Fibroblast of upper back skin (primary cell): ENCODE results near the gene IQCK.
"Not testable (repeated sequence)": the region's sequence is repeated elsewhere in the genome, so short reads cannot be mapped to it uniquely, and the experiment has no call there.

Experiments used
- DNase-seq: peaks from one replicate; pipeline ENCODE4 v3.0.0-alpha.2; 2013

Gene IQCK, protein sequence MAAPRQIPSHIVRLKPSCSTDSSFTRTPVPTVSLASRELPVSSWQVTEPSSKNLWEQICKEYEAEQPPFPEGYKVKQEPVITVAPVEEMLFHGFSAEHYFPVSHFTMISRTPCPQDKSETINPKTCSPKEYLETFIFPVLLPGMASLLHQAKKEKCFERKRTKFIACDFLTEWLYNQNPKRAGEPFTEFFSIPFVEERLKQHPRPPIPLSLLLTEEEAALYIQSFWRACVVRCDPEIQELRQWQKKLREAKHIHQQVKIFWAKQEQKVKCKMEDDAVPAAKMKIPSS

DNA sequence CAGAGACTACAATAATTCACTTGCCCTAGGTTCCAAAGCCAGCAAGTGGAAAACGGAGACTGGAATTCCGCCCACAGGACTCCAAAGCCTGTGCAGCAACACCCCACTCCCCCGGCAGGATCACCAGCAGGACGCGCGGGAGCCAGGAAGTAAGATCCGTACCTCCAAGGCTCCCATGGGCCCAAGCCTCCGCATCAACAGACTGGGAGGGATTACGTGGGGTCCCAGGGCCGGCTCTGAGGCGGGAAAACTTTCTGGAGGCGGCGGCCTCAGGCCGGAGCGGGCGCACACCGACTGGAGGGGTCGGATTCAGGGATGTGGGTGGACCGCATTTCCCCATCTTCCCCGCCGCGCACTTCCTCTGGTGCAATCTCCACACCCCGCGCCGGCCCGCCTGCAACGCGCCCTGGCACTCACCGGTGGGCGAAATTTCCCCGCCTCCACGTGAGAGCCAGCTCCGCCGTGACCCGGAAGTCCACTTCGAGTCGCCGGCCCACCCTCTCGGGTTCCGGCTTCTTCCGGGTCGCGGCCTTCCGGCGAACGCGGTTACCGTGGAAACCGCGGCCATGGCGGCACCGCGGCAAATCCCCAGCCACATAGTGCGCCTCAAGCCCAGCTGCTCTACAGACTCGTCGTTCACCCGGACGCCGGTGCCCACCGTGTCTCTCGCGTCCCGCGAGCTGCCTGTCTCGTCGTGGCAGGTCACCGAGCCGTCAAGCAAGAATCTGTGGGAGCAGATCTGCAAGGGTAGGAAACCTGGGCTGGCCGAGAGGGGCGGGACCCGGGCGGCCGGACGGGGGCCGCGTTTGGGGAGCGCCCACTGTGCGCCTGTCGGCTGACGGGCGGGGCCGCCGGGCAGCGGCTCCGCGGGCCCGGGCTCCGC, at the start of gene IQCK, which contains the start of gene KNOP1:
Gene IQCK, plus strand, starts transcription at position 531 of the 883 bp plus-strand sequence. Its CDS starts 36 bp downstream, at position 567.
Gene KNOP1, minus strand, starts transcription at position 487 of the 883 bp plus-strand sequence. CDS start 3,192 bp downstream, outside the sequence.
- DNase-seq = peak; percentile 85

DNA sequence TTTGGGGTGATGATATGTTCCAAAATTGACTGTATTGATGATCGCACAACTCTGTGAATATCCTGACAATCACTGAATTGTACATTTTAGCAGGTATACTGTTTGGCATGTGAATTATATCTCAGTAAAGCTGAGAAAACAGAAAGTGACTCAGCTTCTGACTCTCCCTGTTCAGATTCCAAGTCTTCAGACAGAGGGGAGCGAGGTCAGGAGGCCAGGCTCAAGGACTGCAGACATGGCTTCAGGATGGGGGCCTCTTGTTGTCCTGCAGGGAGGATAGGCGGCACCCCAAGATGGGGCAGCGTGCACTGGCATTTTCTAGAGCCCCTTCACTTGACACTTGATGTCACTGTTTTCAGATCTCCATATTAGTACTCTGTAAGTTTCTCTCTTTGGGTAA, 45.7 kb upstream of the IQCK start:
- no peak for DNase-seq

DNA sequence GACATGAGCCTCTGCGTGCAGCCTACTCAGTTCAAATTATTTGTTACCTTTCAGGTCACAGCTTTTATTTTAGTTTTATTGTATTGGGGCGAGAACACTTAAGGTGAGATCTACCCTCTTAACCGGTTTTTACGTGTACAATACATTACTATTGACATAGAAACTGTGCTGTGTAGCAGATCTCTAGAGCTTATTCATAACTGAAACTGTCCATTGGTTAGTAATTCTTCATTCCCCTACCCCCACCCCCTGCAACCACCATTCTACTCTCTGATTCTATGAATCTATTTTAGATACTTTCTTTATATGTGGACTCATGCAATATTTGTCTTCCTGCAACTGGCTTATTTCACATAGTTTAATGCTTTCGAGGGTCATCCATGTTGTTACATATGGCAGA, 43.6 kb upstream of the IQCK start:
- no peak for DNase-seq

DNA sequence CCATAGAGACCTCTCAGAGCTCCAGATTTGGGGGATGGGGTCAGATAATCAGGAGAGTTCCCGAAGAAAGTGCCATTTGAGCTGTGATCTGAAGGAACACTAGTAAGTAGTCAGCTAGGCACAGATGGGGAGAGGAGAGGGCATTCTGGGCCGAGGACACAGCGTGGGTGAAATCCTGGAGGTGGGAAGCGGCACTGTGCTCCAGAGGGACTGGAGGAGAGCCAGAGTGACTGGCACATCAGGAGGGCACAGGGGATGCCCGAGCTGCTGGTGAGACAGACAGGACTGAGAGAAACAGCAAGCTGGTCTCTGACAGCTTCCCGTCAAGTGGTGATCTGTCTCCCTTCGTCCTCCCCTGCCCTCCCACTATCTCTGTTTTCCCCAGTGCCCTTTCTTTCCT, 40.7 kb upstream of the IQCK start:
- DNase-seq = no peak

DNA sequence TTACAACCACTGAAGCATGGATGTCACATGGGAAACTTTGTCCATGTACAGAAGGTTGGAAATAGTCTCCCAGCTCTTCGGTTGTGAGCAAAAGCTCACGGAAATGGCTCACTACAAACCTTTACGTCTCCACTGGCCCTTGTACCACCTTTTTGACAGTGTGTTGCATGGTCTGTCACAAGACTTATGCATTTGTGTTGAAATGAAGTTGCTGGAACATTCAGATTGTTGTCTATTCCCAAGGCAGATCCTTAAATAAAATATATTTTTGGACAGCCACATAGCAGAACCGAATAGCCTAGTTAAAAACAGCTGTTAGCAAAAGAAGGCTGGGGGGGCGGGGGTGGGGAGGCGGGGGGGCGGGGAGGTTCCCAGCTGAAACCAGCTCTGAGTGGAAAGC, 39.3 kb upstream of the IQCK start:
- DNase-seq = no peak

DNA sequence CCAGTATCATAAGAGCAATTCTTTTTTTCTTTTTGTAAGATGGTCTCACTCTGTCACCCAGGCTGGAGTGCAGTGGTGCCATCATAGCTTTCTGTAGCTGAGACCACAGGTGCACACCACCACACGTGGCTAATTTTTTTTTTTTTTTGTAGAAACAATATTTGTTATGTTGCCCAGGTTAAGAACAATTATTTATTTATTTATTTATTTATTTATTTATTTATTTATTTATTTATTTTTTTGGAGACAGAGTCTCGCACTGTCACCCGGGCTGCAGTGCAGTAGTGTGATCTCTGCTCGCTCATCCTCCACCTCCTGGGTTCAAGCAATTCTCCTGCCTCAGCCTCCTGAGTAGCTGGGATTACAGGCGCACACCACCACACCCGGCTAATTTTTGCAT, 38.8 kb upstream of the IQCK start:
- not testable (repeated sequence) for DNase-seq

DNA sequence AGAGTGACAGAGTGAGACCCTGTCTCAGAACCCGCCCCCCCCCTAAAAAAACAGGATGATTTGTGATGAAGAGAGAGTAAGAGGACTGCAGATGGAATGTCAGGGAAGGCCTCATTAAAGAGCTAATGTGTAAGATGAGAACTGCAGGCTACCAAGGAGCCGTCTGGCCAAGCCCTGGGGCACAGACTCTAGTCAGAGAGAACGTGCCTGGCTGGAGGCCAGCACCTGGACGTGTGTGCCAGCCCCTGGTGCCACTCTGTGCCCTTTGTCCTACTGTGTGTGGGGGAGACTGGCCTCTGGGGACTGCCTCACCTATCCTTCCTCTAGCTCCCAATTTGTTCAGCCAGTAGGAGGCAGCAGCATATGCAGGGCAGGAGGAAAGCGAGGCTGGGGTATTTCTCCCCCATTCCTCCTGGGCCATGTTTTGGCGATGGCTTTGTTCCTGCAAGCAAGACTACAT, 37.2 kb upstream of the IQCK start:
- no peak for DNase-seq

DNA sequence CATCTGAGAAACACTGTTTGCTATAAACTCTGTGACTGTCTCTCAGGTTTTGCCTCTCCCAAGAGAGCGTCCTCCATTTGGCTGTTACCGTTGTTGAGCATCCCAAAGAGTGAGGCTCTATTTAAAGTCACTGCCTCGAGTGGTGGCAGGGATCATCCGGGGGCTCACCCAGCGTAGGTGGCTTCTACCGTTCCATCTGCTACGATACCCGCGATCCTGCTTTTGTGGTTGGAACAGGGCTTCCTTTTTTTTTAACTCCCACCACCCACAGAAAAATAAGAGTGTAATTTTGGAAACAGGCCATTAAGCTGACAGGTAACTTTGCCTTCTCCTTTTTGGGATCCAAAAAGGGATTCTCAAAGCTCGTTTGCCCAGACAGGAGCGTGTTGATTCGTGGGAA, 36.4 kb upstream of the IQCK start:
- no peak for DNase-seq

DNA sequence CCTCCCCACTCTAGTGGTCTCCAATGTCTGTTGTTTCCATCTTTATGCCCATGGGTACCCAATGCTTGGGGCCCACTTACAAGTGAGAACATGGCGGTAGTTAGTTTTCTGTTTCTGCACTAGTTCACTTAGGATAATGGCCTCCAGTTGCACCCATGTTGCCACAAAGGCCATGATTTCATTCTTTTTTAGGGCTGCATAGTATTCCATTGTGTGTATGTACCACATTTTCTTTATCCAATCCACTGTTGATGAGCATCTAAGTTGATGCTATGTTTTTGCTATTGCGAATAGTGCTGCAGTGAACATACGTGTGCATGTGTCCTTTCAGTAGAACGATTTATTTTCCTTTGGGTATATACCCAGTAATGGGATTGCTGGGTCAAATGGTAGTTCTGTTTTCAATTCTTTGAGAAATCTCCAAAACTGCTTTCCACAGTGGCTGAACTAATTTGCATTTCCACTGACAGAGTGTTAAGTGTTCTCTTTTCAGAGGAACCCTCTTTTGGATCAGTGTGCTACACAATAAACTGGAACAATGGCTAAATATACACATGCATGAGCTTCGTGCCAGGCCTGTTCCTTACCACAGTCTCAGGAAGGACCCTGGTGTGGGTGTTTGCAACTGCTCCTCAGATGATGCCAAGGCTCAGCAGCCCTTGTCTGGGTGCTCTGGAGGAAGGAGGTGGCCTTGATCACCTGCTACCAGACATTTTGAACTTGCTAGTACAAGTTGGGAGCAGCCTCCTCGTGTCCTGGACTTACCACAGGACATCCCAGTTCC, 34.4 kb upstream of the IQCK start:
- DNase-seq = no peak

DNA sequence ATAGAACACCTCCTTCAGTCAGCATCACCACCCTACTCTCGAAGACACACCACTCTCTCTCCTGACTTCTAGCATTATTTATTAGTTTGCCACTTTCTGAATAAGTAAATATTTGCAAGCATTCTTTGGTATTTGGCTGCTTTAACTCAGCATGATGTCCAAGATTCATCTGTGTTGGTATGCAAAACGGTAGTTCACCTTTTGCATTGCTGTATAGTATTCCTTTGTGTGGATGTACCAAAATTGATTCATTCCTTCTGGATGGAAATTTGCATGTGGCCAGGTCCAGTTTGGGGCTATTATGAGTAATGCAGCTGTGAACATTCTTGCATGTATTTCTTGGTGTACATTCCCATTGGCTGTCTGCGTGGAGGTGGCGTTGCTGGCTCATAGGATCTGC, 32.9 kb upstream of the IQCK start:
- DNase-seq = no peak

DNA sequence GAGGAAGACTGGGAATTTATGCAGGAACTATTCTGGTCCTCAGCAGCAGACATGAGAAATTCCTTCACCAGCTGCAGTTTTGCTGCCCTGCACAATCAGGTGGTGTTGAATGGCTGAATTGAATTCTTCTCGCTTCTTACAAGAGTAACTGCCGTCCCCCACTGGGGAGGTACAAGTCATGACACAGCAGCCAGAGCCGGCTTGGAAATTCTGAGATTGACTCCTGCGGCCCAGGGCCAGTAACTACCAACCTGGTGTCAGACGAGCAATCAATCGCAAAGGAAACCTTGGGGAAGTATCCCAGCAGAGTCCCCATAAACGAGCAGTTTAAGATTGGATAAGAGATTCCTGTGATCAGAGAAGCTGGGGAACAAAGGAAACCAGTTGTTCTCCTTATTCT, 30.8 kb upstream of the IQCK start:
- DNase-seq = no peak

DNA sequence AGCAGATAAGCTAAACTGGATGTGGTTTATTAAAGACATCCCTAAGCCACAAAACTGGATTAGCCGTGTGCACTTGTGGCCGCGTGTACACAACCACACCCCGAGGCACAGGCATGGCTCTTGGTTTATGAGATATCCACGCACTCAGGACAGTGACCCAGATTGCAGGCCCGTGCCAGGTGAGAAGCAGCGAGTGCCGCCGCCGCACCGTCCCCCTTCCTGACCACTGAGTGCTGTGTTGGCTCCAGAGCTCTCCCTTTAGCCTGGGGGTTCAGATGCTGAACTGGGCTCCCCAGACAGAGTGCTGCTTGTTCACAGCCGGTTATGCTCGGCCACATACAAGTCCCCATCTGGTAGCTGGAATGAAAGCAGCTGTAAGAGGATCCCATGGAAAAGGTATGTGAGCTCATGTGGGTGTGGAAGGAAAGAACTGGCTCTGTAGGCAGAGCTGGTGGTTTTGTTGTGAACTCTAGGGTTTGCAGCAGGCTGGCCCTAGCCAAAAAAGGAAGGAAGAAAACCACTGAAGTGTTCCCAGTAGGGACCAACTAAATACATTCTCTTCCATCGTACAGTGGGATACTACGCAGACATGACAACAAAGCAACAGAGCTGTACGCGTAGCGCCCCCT, 29.6 kb upstream of the IQCK start:
- DNase-seq = no peak

DNA sequence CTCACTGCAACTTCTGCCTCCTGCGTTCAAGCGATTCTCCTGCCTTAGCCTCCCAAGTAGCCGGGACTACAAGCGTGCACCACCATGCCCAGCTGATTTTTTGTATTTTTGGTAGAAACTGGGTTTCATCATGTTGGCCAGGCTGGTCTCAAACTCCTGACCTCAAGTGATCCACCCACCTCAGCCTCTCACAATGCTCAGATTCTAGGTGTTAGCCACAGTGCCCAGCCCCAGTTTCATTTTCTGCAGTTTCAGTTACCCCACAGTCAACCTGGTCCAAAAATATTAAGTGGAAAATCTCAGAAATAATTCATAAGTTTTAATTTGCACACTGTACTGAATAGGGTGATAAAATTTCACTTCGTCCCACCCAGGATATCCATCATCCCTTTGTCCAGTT, 28.7 kb upstream of the IQCK start:
- no peak for DNase-seq

DNA sequence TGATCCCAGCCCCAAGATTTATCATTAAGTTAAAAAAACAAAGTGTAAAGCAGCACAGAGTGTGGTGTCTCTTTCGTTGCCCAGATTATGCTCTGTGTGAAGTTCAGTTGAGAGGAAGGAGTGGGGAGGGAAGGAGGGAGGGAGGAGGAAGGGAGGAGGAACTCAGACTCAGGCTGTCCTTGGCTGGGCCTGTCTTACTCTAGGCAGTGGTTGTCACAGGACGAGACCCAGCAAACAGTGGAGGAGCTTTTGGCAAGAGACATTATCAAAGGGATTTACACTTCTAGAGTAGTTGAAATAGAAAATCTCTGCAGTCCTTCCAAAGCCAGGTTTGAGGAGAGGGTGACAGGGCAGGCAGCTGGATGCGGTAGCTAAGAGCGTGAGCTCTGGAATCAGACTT, 27.9 kb upstream of the IQCK start:
- DNase-seq = no peak

DNA sequence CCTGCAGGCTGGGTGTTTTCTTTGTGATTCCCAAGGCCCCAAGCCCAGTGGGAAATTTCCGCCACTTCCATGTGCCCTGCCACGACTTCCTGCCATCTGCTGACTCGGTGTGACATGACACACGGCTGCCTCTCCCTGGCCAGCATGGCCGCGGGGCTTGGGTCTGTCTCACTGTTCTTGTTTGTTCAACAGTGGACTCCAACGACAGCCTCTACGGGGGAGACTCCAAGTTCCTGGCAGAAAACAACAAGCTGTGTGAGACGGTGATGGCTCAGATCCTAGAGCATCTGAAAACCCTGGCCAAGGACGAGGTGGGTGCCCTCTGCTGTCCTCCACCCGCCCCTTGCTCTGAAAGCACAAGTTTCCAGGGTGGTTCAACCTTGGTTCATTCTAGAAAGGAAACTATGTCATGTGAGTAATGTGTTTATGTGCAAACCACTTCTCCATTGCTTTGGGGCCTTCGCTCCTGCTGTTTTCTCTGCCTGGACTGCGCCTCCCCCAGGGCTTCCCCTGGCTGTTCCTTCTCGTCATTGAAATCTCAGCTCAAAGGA, 26.8 kb upstream of the IQCK start:
- DNase-seq = no peak

DNA sequence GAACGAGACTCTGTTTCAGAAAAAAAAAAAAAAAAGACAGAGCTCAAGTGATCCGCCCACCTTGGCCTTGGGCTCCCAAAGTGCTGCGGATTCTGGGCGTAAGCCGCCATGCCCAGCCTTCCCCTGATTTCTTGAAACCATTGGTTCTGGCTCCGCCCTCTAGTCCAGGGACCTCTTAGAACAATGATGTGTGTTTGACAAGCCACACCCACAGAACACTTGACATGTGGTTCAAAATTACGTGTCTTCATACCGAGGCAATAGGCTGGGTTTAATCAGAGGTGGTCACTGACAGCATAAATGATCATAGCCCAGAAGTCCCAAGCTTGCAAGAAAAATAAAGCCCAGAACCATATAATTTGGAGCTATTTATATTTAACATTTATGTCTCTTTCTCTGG, 23.1 kb upstream of the IQCK start:
- DNase-seq = no peak

DNA sequence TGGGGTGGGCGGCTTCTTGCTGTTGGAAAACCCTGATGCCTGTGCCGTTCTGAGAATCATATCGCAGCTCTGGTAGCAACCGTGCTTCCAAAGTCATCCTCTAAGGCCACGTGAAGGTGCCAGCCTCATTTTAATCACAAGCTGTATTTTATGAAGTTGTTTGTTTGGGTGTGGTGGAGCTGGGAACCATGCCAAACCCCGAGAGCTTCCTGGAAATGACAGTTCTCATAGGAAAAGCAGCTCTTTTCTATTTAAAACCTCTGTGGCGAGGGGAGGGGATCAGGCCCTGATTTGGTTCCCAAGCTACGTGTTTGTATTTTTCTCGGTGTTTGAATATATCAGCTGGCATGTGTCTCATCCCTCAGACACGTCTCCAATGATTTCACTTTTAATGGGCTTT, 21.7 kb upstream of the IQCK start:
- peak; percentile 74 for DNase-seq

DNA sequence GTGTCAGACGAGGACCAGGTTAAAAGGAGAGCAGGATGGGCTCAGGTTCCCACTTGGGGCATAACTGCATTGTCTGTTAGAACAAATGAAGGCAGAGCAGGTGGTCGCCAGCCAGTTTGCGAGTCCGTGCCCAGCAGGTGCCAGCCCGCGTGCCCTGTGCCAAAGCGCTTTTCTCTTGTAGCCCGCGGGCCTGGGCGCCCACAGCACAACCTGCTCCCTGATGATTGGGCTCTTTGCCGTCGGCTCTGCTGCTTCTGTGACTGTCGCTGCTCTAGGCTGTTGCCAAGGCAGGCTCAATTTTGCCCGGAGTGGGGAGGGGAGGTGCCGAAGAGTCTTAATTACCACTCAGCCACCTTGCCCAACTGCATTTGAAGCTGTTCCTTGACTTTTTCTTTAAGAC, 21.1 kb upstream of the IQCK start:
- DNase-seq = no peak

DNA sequence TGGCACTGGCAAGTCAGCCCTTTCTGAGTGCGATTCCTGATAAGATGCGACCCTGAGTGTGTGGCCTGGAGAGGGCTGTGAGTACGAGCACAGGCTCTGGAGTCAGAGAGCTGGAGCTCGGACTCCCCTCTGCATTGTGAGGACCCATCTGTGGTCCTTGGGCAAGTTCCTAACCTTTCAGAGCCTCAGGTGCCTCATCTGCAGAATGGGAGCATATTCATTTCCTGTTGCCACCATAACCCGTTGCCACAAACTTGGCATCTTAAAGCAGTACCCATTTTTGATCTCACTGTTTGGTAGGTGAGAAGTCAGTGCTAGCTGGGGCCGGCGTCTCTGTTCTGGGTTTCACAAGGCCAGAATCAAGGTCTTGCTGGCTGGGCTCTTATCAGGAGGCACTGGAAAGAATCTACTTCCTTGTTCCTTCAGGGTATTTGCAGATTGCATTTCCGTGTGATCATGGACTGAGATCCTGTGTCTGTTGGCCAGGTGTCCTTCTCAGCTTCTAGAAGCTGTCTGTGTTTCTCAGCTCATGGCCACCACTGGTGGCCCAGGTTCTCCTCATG, 20.2 kb upstream of the IQCK start:
- DNase-seq = no peak

DNA sequence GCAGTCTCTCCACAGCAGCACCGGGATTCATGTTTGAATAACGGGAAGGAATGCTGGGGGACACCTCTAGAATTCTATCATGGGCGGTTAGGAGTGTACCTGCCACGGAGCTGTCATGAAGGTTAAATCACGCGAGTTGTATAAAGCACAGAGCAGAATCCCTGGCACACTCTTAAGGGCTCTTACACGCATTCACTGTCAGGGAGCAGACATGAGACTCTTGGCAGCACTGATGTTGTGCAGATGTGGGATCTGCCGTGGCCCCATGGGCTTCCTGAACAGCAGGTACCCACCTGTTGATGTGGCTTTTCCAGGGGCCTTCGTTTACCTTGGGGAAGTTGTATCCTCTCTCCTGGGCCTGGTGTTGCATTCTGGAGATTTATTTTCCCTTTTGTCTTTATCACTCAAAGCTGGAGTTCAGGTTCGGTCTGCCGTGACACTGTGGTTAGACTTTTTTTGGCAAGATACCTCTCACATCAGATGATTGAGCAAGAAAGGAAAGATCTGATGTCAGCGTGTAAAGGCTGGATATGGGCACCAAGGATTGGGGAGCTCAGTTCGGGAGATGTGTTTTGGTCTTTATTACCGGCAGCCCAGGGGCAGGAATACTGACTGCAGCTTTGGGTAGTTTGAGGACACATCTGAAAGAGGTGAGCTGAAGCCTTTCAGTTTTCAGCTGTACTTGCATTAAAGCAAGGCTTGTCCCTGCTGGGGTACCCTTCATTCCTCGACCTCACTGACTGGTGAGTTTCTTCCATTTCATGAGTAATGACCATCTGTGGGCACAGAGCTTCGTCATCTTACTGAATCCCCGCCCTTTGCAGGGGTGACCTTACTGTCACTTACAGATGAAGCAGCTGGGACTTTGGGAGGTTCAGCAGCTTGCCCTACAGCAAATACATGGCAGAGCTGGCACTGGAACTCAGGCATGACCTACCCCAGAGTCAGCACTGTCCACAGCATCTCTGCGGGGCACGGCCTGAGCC, 19.3 kb upstream of the IQCK start:
- peak; percentile 55 for DNase-seq

DNA sequence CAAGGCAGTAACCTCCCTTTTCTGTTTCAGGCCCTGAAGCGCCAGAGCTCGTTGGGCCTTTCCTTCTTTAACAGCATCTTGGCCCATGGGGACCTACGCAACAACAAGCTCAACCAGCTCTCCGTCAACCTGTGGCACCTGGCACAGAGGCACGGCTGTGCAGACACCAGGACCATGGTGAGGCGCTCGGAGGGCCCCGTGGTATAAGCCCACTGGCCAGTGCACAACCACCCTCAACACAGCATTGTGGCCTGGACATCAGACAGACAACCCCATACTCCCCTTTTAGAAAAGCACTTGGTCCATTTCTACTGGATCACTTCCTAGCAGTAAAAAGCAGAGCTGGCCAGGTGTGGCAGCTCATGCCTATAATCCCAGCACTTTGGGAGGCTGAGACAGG, 18.6 kb upstream of the IQCK start:
- no peak for DNase-seq
